Neural cell (in vitro differentiated cells): ENCODE data around the gene FOXJ2. TPM values are rescaled to one million over a fixed set of nuclear protein-coding genes. Genes with fewer than 3 reads are reported as not detected.

ENCODE experiments used
- H2AFZ ChIP-seq: fragments of 200-600, 300-800 bp; sonication (generic), shearing (Covaris generic); 2 replicates; pipeline ENCODE4 v1.6.0; 2014; ENCODE audit warnings: low read depth, mild to moderate bottlenecking, antibody characterized with exemption, low read length, moderate library complexity
- H3F3A ChIP-seq: fragments of 200-600 bp; shearing (Covaris generic); 2 replicates; pipeline ENCODE4 v1.6.1; 2016; ENCODE audit warnings: mild to moderate bottlenecking, moderate library complexity, mixed read lengths, antibody characterized with exemption, low read length; ENCODE audit not compliant: insufficient read depth, poor library complexity, severe bottlenecking
- H3K27ac ChIP-seq: fragments of 200-600, 300-800 bp; sonication (generic), shearing (Covaris generic); 2 replicates; pipeline ENCODE4 v1.5.1; 2014; ENCODE audit warnings: mild to moderate bottlenecking, low read length, moderate library complexity
- H3K27me3 ChIP-seq: fragments of 300-800, 200-600 bp; sonication (generic), shearing (Covaris generic); 2 replicates; pipeline ENCODE4 v1.6.0; 2014; ENCODE audit warnings: mild to moderate bottlenecking, low read depth, low read length, moderate library complexity; ENCODE audit not compliant: insufficient read depth
- H3K36me3 ChIP-seq: fragments of 300-800, 200-600 bp; sonication (generic), shearing (Covaris generic); 2 replicates; pipeline ENCODE4 v1.5.1; 2014; ENCODE audit warnings: mild to moderate bottlenecking, antibody characterized with exemption, low read length, moderate library complexity; ENCODE audit not compliant: insufficient read depth
- H3K4me2 ChIP-seq: fragments of 300-800, 200-600 bp; sonication (generic), shearing (Covaris generic); 2 replicates; pipeline ENCODE4 v1.6.0; 2014; ENCODE audit warnings: mild to moderate bottlenecking, low read length
- H3K4me3 ChIP-seq: fragments of 300-800, 200-600 bp; sonication (generic), shearing (Covaris generic); 2 replicates; pipeline ENCODE4 v1.5.1; 2014; ENCODE audit warnings: mild to moderate bottlenecking, low read length, moderate library complexity
- H3K79me2 ChIP-seq: fragments of 200-600 bp; shearing (Covaris generic); replicated peaks from 2 replicates; pipeline ENCODE4 v1.6.0; 2014; ENCODE audit warnings: mild to moderate bottlenecking, low read length, moderate library complexity; ENCODE audit not compliant: insufficient read depth
- H3K9ac ChIP-seq: fragments of 300-800, 200-600 bp; sonication (generic), shearing (Covaris generic); 2 replicates; pipeline ENCODE4 v1.6.1; 2016; ENCODE audit warnings: mild to moderate bottlenecking, low read length, mixed read lengths
- H3K9me2 ChIP-seq: fragments of 200-600 bp; shearing (Covaris generic); 2 replicates; pipeline ENCODE4 v1.6.1; 2016; ENCODE audit warnings: mild to moderate bottlenecking, low read length, mixed read lengths; ENCODE audit not compliant: insufficient read depth
- H3K9me3 ChIP-seq: fragments of 200-600, 300-800 bp; sonication (generic), shearing (Covaris generic); 2 replicates; pipeline ENCODE4 v1.6.1; 2016; ENCODE audit warnings: mild to moderate bottlenecking, mixed run types, low read length, moderate library complexity, mixed read lengths
- H4K20me1 ChIP-seq: fragments of 200-600 bp; shearing (Covaris generic); 2 replicates; pipeline ENCODE4 v1.6.1; 2016; ENCODE audit warnings: mild to moderate bottlenecking, mixed run types; ENCODE audit not compliant: insufficient read depth
- CTCF ChIP-seq: fragments of 450-650 bp; IDR thresholded peaks from 2 replicates; pipeline ENCODE4 v1.5.1; 2014; ENCODE audit warnings: antibody characterized with exemption, mild to moderate bottlenecking, moderate library complexity; ENCODE audit not compliant: poor library complexity, severe bottlenecking
- EP300 ChIP-seq: fragments of 450-650 bp; conservative IDR thresholded peaks from 2 replicates; pipeline ENCODE4 v1.6.1; 2014; ENCODE audit warnings: antibody characterized with exemption, mild to moderate bottlenecking, moderate library complexity; ENCODE audit not compliant: poor library complexity, severe bottlenecking
- EZH2 ChIP-seq: fragments of 200-600, 300-800 bp; shearing (Covaris generic), sonication (generic); IDR thresholded peaks from 2 replicates; pipeline ENCODE4 v1.6.1; 2014; ENCODE audit warnings: antibody characterized with exemption, low read length, borderline replicate concordance, mild to moderate bottlenecking; ENCODE audit not compliant: insufficient read depth, poor library complexity, severe bottlenecking
- MXI1 ChIP-seq: fragments of 450-650 bp; conservative IDR thresholded peaks from 2 replicates; pipeline ENCODE4 v1.6.1; 2014; ENCODE audit warnings: antibody characterized with exemption, mild to moderate bottlenecking; ENCODE audit not compliant: poor library complexity, severe bottlenecking
- POLR2AphosphoS5 ChIP-seq: IDR thresholded peaks from 2 replicates; pipeline ENCODE4 v1.6.1; 2012
- RAD21 ChIP-seq: fragments of 450-650 bp; conservative IDR thresholded peaks from 2 replicates; pipeline ENCODE4 v1.6.1; 2014; ENCODE audit warnings: antibody characterized with exemption, mild to moderate bottlenecking, moderate library complexity
- REST ChIP-seq: IDR thresholded peaks from 2 replicates; pipeline ENCODE4 v1.6.1; 2012; ENCODE audit warnings: borderline replicate concordance
- SMC3 ChIP-seq: fragments of 450-650 bp; conservative IDR thresholded peaks from 2 replicates; pipeline ENCODE4 v1.6.1; 2014; ENCODE audit warnings: antibody characterized with exemption, mild to moderate bottlenecking, moderate library complexity; ENCODE audit not compliant: poor library complexity
- TAF1 ChIP-seq: IDR thresholded peaks from 2 replicates; pipeline ENCODE4 v1.6.1; 2012; ENCODE audit warnings: low read depth
- polyA plus RNA-seq: library from polyadenylated mRNA; depleted of rRNA; stranded (reverse); fragments of >200 nt; gene quantifications from 2 replicates; pipeline ENCODE4 v1.2.3, GENCODE V29; 2014

FOXJ2 gene
- polyA plus RNA-seq, 1 donor from 2014 or later: 5.8 TPM

- no peak overlapping the region for H2AFZ ChIP-seq
- H3K27me3 ChIP-seq: no peaks in the 10 kb centered on the region
- no peak overlapping the region for H3K9ac ChIP-seq
- no peaks in the 10 kb centered on the region for H3F3A ChIP-seq
- no peaks in the 10 kb centered on the region for H3K79me2 ChIP-seq
- no peaks in the 10 kb centered on the region for H3K9me3 ChIP-seq
- H3K36me3 ChIP-seq: peaks cover under 1% of the 10 kb centered on the region
- H4K20me1 ChIP-seq: no peaks in the 10 kb centered on the region
- H3K4me3 ChIP-seq: no peak overlapping the region
- H3K9me2 ChIP-seq: no peaks in the 10 kb centered on the region
- TF ChIP-seq REST: no peak
- TF ChIP-seq EP300: no peak
- no peak for TF ChIP-seq CTCF
- no peak for TF ChIP-seq POLR2AphosphoS5
- TF ChIP-seq TAF1: no peak
- no peak for TF ChIP-seq EZH2
- TF ChIP-seq MXI1: no peak
- TF ChIP-seq SMC3: no peak
- TF ChIP-seq RAD21: no peak
- no peak overlapping the region for H3K4me2 ChIP-seq
- no peak overlapping the region for H3K27ac ChIP-seq
Measured at GRCh38 chr12:8099235-8099634, 66.7 kb downstream of the FOXJ2 start.

Other genes with a start within 250 kb of the FOXJ2 start
- not detected in 2 replicates for gene NANOG, start 243.3 kb upstream of the FOXJ2 start, polyA plus RNA-seq
- not detected in 2 replicates for gene SLC2A14, start 159.8 kb upstream of the FOXJ2 start, polyA plus RNA-seq
- gene SLC2A3, start 96.5 kb upstream of the FOXJ2 start, polyA plus RNA-seq: 27.2 and 31.6 TPM in 2 replicates
- not detected in 2 replicates for gene C3AR1, start 33.6 kb downstream of the FOXJ2 start, polyA plus RNA-seq
- 297 and 331 TPM in 2 replicates for gene NECAP1, start 49.6 kb downstream of the FOXJ2 start, polyA plus RNA-seq
- gene CLEC4A, start 90.9 kb downstream of the FOXJ2 start, polyA plus RNA-seq: 4.1 and 8.0 TPM in 2 replicates
- not detected in 2 replicates for gene ZNF705A, start 124.3 kb downstream of the FOXJ2 start, polyA plus RNA-seq
- gene FAM90A1, start 194.9 kb downstream of the FOXJ2 start, polyA plus RNA-seq: not detected in 2 replicates